PC-9 (cell line): Measurements from ENCODE around the gene MOB3A. TPM values are rescaled to one million over a fixed set of nuclear protein-coding genes. Genes with fewer than 3 reads are reported as not detected.

Source experiments
- BruUV-seq: library from RNA; stranded (reverse); fragments of 400-500 nt; replicated peaks from 2 replicates; lab custom pipeline; 2021; lab: Mats Ljungman, UMichigan
- CTCF ChIA-PET: fragments of 300-600 bp; sonication (Branson Sonifier 250); formaldehyde crosslinking; loops from one replicate; lab custom pipeline; 2022; ENCODE audit warnings: antibody characterized with exemption; lab: Charles Lee
- POLR2A ChIA-PET: fragments of 300-600 bp; sonication (Branson Sonifier 250); formaldehyde crosslinking; loops from one replicate; lab custom pipeline; 2022; ENCODE audit warnings: antibody characterized with exemption; ENCODE audit not compliant: unreplicated experiment; lab: Charles Lee
- DNase-seq, 2 experiments: peaks; one replicate each; pipeline versions ENCODE4 v3.0.0 to v3.0.0-alpha.2; 2015 to 2022; ENCODE audit warnings: mixed read lengths in 1 of 2
- H2AFZ ChIP-seq: fragments of 200-600 bp; sonication (generic); 2 replicates; pipeline ENCODE4 v1.8.1; 2017; ENCODE audit warnings: antibody characterized with exemption
- H3F3A ChIP-seq: fragments of 200-600 bp; sonication (generic); 2 replicates; pipeline ENCODE4 v1.8.1; 2017; ENCODE audit warnings: antibody characterized with exemption, mild to moderate bottlenecking, low read depth; ENCODE audit not compliant: insufficient read depth
- H3K27ac ChIP-seq: fragments of 200-600 bp; sonication (generic); 2 replicates; pipeline ENCODE4 v1.6.1; 2016; ENCODE audit warnings: mixed run types
- H3K27me3 ChIP-seq: fragments of 200-600 bp; sonication (generic); 2 replicates; pipeline ENCODE4 v1.6.1; 2016; ENCODE audit warnings: low read depth, mixed run types; ENCODE audit not compliant: insufficient read depth
- H3K36me3 ChIP-seq: fragments of 200-600 bp; sonication (generic); 2 replicates; pipeline ENCODE4 v1.6.1; 2016; ENCODE audit warnings: low read depth, mixed run types
- H3K4me1 ChIP-seq: fragments of 200-600 bp; sonication (generic); replicated peaks from 2 replicates; pipeline ENCODE4 v1.6.1; 2016; ENCODE audit warnings: mixed run types; ENCODE audit not compliant: insufficient read depth
- H3K4me2 ChIP-seq: fragments of 200-600 bp; sonication (generic); 2 replicates; pipeline ENCODE4 v1.6.1; 2017; ENCODE audit warnings: mixed run types
- H3K4me3 ChIP-seq: fragments of 200-600 bp; sonication (generic); 2 replicates; pipeline ENCODE4 v1.6.1; 2016; ENCODE audit warnings: mixed run types
- H3K79me2 ChIP-seq: fragments of 200-600 bp; sonication (generic); 2 replicates; pipeline ENCODE4 v1.6.1; 2017; ENCODE audit warnings: low read depth, mixed run types
- H3K9me2 ChIP-seq: fragments of 200-600 bp; sonication (generic); 2 replicates; pipeline ENCODE4 v1.8.1; 2017; ENCODE audit warnings: mild to moderate bottlenecking; ENCODE audit not compliant: insufficient read depth
- H3K9me3 ChIP-seq: fragments of 200-600 bp; sonication (generic); 2 replicates; pipeline ENCODE4 v1.8.1; 2016; ENCODE audit warnings: low read depth; ENCODE audit not compliant: insufficient read depth
- H4K20me1 ChIP-seq: fragments of 200-600 bp; sonication (generic); 2 replicates; pipeline ENCODE4 v1.8.1; 2017; ENCODE audit not compliant: insufficient read depth
- CTCF ChIP-seq: fragments of 200-600 bp; sonication (generic); conservative IDR thresholded peaks from 2 replicates; pipeline ENCODE4 v1.6.1; 2017; ENCODE audit warnings: mixed run types, antibody characterized with exemption, mild to moderate bottlenecking, moderate library complexity
- EZH2 ChIP-seq: fragments of 200-600 bp; sonication (generic); IDR thresholded peaks from 2 replicates; pipeline ENCODE4 v1.8.0; 2017; ENCODE audit warnings: antibody characterized with exemption, low read depth
- intact Hi-C: fragments of 100-400 bp; cut with micrococcal nuclease; formaldehyde crosslinking; loops from one replicate; pipeline ENCODE4 v1.10.0; 2022; ENCODE audit not compliant: unreplicated experiment
- total RNA-seq: library from RNA; stranded (reverse); gene quantifications from 2 replicates; pipeline ENCODE4 v1.2.3, GENCODE V29; 2021

The MOB3A gene
- total RNA-seq, 1 experiment from 2014 or later: 28.9 TPM

- CTCF ChIA-PET: interaction anchor here (0.6 kb wide), 1 partner anchor 176 kb away, joined by 3 read pairs; no protein-coding TSS in a partner anchor
- H3K4me3 ChIP-seq: peak overlapping the region; percentile 50; the same call in 1 of the 2 replicates
- H3K79me2 ChIP-seq: peaks cover 36% of the 10 kb centered on the region
- H4K20me1 ChIP-seq: peaks cover 27% of the 10 kb centered on the region
- H3K9me2 ChIP-seq: no peaks in the 10 kb centered on the region
- POLR2A ChIA-PET: interaction anchor here (0.6 kb wide), 1 partner anchor 178 kb away, joined by 4 read pairs; no protein-coding TSS in a partner anchor
- intact Hi-C loops: loop anchor here (2.0 kb wide), 1 partner anchor 23 kb away; no protein-coding TSS in a partner anchor
- DNase-seq: no peak
- no peaks in the 10 kb centered on the region for H3K27me3 ChIP-seq
- TF ChIP-seq EZH2 (no peak), CTCF (no peak)
- H3K4me2 ChIP-seq: peak overlapping the region; percentile 76
- no peak overlapping the region; the same call in 1 of the 2 replicates for H3K27ac ChIP-seq
- H3K4me1 ChIP-seq: peaks cover 22% of the 10 kb centered on the region
- no peaks in the 10 kb centered on the region for H3K9me3 ChIP-seq
- H3F3A ChIP-seq: no peaks in the 10 kb centered on the region
- no peaks in the 10 kb centered on the region for H3K36me3 ChIP-seq
- no TSS peak for BruUV-seq
- H2AFZ ChIP-seq: no peak overlapping the region; the same call in 1 of the 2 replicates
Observed at GRCh38 chr19:2051773-2052704, 44.1 kb downstream of the MOB3A start.

GRCh38 chr19:2050991-2051772 is 44.9 kb downstream of the MOB3A start, which contains the start of gene MKNK2:
MKNK2 (minus strand) TSS chr19:2051244; CDS start chr19:2050851, 393 bp downstream.
- DNase-seq: peak; percentile 46 to 84
- H2AFZ ChIP-seq: peak within 1 kb of the TSS; percentile 77
- peaks cover 21% of the 10 kb centered on the region for H3K4me1 ChIP-seq

More at GRCh38 chr19:2050991-2051772, 44.9 kb downstream of the MOB3A start, which contains the start of gene MKNK2:
- Histone ChIP-seq H3F3A (no peaks in the 10 kb centered on the region), H3K27ac (peak within 1 kb of the TSS; percentile 55), H3K4me3 (peak within 1 kb of the TSS; percentile 87), H3K9me2 (no peaks in the 10 kb centered on the region), H3K9me3 (no peaks in the 10 kb centered on the region), H3K27me3 (no peaks in the 10 kb centered on the region), H3K79me2 (peaks cover 43% of the 10 kb centered on the region), H4K20me1 (peaks cover 36% of the 10 kb centered on the region), H3K4me2 (peak within 1 kb of the TSS; percentile 79), H3K36me3 (no peaks in the 10 kb centered on the region)
- TF ChIP-seq CTCF (peak; percentile 63), EZH2 (no peak)
- intact Hi-C loops: loop anchor here (2.0 kb wide), 1 partner anchor 22 kb away; no protein-coding TSS in a partner anchor
- no TSS peak for BruUV-seq
- CTCF ChIA-PET: no interaction called here
- POLR2A ChIA-PET: interaction anchor here (0.6 kb wide), 1 partner anchor 179 kb away, joined by 4 read pairs; no protein-coding TSS in a partner anchor
